ENCODE results near the gene SYT14. TPM values are rescaled to one million over a fixed set of nuclear protein-coding genes. Genes with fewer than 3 reads are reported as not detected.

Gene SYT14
- polyA plus RNA-seq, 1 donor (not counting 4 experiments of a cell fraction or from before 2014, with no cell fraction given), result 8.3 TPM

- TF ChIP-seq EZH2 (IDR thresholded peaks at IDR 0.05; ENCODE audit: low read length) (no peak), CTCF (optimal IDR thresholded peaks at IDR 0.05 in 1 of 3, IDR thresholded peaks at IDR 0.05 in 1 of 3, conservative IDR thresholded peaks at IDR 0.05 in 1 of 3; ENCODE audit: extremely low read depth in 1 of 3, insufficient read depth in 2 of 3, low read length in 3 of 3) (no peak)
- Histone ChIP-seq H2AFZ (ENCODE audit: control insufficient read depth, low read length) (no peak overlapping the region), H3K79me2 (ENCODE audit: control insufficient read depth, insufficient read depth, low read length) (no peaks in the 10 kb centered on the region), H3K9ac (ENCODE audit: control insufficient read depth, extremely low read depth, insufficient read depth, low read length) (no peak overlapping the region), H3K36me3 (ENCODE audit: control insufficient read depth in 2 of 2, extremely low read depth in 1 of 2, insufficient read depth in 2 of 2, low read length in 2 of 2) (no peaks in the 10 kb centered on the region), H3K9me1 (ENCODE audit: control insufficient read depth, extremely low read depth, insufficient read depth, low read length) (no peaks in the 10 kb centered on the region), H3K4me3 (ENCODE audit: control insufficient read depth in 2 of 3, extremely low read depth in 1 of 3, insufficient read depth in 2 of 3, low read depth in 1 of 3, low read length in 3 of 3) (no peak overlapping the region), H3K27ac (ENCODE audit: control insufficient read depth, insufficient read depth, low read length) (no peak overlapping the region), H4K20me1 (ENCODE audit: control insufficient read depth, extremely low read depth, insufficient read depth, low read length) (no peaks in the 10 kb centered on the region), H3K9me3 (ENCODE audit: control insufficient read depth, low read depth, low read length) (no peaks in the 10 kb centered on the region), H3K4me1 (ENCODE audit: control insufficient read depth, extremely low read depth, insufficient read depth, low read length) (no peaks in the 10 kb centered on the region), H3K27me3 (ENCODE audit: control insufficient read depth, extremely low read depth, insufficient read depth, low read length) (no peaks in the 10 kb centered on the region), H3K4me2 (ENCODE audit: control insufficient read depth, extremely low read depth, insufficient read depth, low read depth, low read length) (no peak overlapping the region)
- DNase-seq (ENCODE audit: low read depth, low spot score) (no peak), FAIRE-seq (no peak)
- dilution Hi-C loops (cut with MboI; ENCODE audit: extremely low pct_ligation_motif_present, low sequenced_read_pairs), result no loop called here
Observed at GRCh38 chr1:210092366-210092765, 154.3 kb downstream of the SYT14 start.

GRCh38 chr1:210093461-210093860 lies 155.4 kb downstream of the SYT14 start:
- H3K4me3 ChIP-seq (ENCODE audit: control insufficient read depth in 2 of 3, extremely low read depth in 1 of 3, insufficient read depth in 2 of 3, low read depth in 1 of 3, low read length in 3 of 3), result no peak overlapping the region
- no peak overlapping the region for H2AFZ ChIP-seq (ENCODE audit: control insufficient read depth, low read length)
- no peak overlapping the region for H3K4me2 ChIP-seq (ENCODE audit: control insufficient read depth, extremely low read depth, insufficient read depth, low read depth, low read length)
- H3K9me3 ChIP-seq (ENCODE audit: control insufficient read depth, low read depth, low read length), result no peaks in the 10 kb centered on the region
- dilution Hi-C loops (cut with MboI; ENCODE audit: extremely low pct_ligation_motif_present, low sequenced_read_pairs), result no loop called here
- TF ChIP-seq CTCF (optimal IDR thresholded peaks at IDR 0.05 in 1 of 3, IDR thresholded peaks at IDR 0.05 in 1 of 3, conservative IDR thresholded peaks at IDR 0.05 in 1 of 3; ENCODE audit: extremely low read depth in 1 of 3, insufficient read depth in 2 of 3, low read length in 3 of 3), result no peak
- no peak for TF ChIP-seq EZH2 (IDR thresholded peaks at IDR 0.05; ENCODE audit: low read length)
- H3K9ac ChIP-seq (ENCODE audit: control insufficient read depth, extremely low read depth, insufficient read depth, low read length), result no peak overlapping the region
- H4K20me1 ChIP-seq (ENCODE audit: control insufficient read depth, extremely low read depth, insufficient read depth, low read length), result no peaks in the 10 kb centered on the region
- H3K36me3 ChIP-seq (ENCODE audit: control insufficient read depth in 2 of 2, extremely low read depth in 1 of 2, insufficient read depth in 2 of 2, low read length in 2 of 2), result no peaks in the 10 kb centered on the region
- no peaks in the 10 kb centered on the region for H3K4me1 ChIP-seq (ENCODE audit: control insufficient read depth, extremely low read depth, insufficient read depth, low read length)
- H3K79me2 ChIP-seq (ENCODE audit: control insufficient read depth, insufficient read depth, low read length), result no peaks in the 10 kb centered on the region
- no peak overlapping the region for H3K27ac ChIP-seq (ENCODE audit: control insufficient read depth, insufficient read depth, low read length)
- FAIRE-seq (no peak), DNase-seq (ENCODE audit: low read depth, low spot score) (no peak)
- no peaks in the 10 kb centered on the region for H3K9me1 ChIP-seq (ENCODE audit: control insufficient read depth, extremely low read depth, insufficient read depth, low read length)
- H3K27me3 ChIP-seq (ENCODE audit: control insufficient read depth, extremely low read depth, insufficient read depth, low read length), result no peaks in the 10 kb centered on the region
